ENCODE data around the gene PPFIBP1.

DNA sequence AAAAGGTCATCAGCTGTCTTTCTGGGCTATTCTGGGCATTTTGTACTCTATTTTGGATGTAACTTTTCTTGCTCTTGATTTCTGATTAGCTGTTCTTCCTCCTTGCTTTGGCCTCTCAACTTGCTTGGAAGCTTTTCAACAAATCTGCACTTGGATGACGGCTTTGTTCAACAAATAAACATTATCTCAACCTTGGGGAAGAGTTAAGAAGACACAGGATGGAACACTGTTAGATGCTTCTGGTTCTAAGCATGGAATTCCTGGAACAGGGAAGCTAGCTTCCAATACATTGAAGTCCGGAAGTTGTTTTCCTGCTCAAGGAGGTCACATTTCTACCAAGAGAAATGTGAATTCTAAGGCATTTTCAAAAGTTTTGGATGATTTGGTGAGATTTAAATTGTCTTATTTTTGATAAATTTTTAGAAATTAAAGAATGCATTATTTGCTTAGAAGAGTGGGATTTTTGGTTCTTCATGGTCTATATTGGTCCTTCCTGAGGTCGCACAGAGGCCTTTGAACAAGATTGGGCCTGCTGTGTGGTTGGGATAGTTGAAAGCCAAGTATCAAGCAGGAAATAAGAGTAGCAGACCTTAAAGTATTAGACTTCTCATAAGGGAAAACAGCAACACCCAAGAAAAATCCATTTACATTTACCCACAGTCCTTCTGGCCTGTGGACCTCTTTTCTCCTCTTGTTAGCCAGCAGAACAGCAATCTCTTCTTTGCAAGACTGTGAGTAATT, 59.2 kb downstream of the PPFIBP1 start:
- no peak for TF ChIP-seq POLR2A (IDR thresholded peaks at IDR 0.05; ENCODE audit: low read depth, low read length)
- no peak for TF ChIP-seq POLR2AphosphoS5 (IDR thresholded peaks at IDR 0.05; ENCODE audit: low read depth, low read length)

All from GM12892 (cell line).